Measurements from ENCODE around the gene HEXD. TPM values are rescaled to one million over a fixed set of nuclear protein-coding genes. Genes with fewer than 3 reads are reported as not detected.
"Not testable (repeated sequence)": the region's sequence is repeated elsewhere in the genome, so short reads cannot be mapped to it uniquely, and the experiment has no call there.

The HEXD gene
- total and polyA plus RNA-seq, 8 donors: 25.9 to 275 (median 39.5) TPM

DNA sequence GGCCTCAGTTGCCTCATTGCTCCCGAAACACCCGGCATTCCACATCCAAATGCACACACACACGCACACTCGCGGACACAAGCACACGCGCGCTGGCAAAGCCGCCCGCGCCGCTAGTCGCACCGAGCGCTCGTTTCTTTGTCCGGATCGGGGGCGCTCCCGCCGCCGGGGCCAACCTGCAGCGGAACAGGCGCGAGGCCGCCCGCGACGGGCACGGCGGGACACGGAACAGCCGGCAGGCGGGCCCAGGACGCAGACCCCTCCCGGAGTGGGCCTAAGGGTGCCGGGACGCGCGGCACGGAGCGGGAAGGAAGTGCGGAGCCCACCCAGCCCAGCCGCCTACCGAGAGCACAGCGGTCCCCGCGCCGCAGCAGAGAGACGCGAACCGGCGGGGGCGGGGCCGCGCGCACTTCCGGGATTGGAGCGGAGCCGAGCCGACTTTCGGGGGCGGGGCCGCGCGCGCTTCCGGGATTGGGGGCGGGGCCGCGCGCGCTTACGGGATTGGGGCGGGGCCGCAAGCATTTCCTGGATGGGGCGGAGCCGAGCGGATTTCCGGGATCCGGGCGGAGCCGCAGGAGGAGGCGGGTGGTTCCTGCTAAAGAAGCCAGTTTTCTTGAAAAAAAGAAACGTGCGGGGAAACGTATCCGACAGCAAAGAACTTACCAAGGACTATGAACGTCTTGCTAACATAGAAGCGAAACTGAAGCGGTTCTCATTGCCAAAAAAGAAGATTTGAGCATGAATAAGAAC is 32.4 kb downstream of the HEXD start, which contains the start of gene CYBC1:
TSS of gene CYBC1 (minus strand) at position 396 of the 750 bp plus-strand sequence. CDS start 1,498 bp downstream, outside the sequence.
- Histone ChIP-seq H3K4me3 (peak within 1 kb of the TSS; percentile 72 to 99 (median 90)), H3K27ac (peak within 1 kb of the TSS; percentile 68 to 91 (median 85)), H3K9me3 (no peaks in the 10 kb centered on the region), H3K4me1 (peaks cover 7 to 28% (median 17%) of the 10 kb centered on the region in 3 donors), H3K36me3 (no peaks in the 10 kb centered on the region), H3K27me3 (no peaks in the 10 kb centered on the region)
- peak; percentile 96 to 97 (median 96) for ATAC-seq
- peak; percentile 89 to 99 (median 94) for DNase-seq
- TF ChIP-seq, protein P1, sequence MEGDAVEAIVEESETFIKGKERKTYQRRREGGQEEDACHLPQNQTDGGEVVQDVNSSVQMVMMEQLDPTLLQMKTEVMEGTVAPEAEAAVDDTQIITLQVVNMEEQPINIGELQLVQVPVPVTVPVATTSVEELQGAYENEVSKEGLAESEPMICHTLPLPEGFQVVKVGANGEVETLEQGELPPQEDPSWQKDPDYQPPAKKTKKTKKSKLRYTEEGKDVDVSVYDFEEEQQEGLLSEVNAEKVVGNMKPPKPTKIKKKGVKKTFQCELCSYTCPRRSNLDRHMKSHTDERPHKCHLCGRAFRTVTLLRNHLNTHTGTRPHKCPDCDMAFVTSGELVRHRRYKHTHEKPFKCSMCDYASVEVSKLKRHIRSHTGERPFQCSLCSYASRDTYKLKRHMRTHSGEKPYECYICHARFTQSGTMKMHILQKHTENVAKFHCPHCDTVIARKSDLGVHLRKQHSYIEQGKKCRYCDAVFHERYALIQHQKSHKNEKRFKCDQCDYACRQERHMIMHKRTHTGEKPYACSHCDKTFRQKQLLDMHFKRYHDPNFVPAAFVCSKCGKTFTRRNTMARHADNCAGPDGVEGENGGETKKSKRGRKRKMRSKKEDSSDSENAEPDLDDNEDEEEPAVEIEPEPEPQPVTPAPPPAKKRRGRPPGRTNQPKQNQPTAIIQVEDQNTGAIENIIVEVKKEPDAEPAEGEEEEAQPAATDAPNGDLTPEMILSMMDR (IDR thresholded peaks at IDR 0.05): no peak
- intact Hi-C loops (cut with DNase I): no loop called here
- WGBS, 2 donors: 0% methylated on average over 78 to 91 of the region's 91 CpGs
- FAIRE-seq: no peak

DNA sequence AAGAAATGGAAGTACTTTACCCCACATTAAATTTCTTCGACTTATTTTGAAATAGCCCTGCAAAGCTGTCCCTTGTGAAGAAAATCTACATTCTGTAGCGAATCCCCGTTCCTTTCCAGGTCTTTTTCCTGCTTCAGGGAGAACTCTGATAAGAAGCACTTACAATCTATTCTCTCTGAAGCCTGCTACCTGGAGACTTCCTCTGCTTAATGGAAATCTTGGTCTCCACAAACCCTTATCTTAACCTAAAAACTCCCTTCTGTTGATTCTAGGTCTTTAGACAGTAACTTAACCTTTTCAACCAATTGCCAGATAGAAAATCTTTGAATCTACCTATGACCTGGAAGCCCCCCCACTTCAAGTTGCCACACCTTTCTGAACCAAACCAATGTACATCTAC is 34.0 kb downstream of the HEXD start:
- peak overlapping the region in 2 of 4 donors; percentile 90 to 91 for H3K27ac ChIP-seq
- no peak for ATAC-seq

DNA sequence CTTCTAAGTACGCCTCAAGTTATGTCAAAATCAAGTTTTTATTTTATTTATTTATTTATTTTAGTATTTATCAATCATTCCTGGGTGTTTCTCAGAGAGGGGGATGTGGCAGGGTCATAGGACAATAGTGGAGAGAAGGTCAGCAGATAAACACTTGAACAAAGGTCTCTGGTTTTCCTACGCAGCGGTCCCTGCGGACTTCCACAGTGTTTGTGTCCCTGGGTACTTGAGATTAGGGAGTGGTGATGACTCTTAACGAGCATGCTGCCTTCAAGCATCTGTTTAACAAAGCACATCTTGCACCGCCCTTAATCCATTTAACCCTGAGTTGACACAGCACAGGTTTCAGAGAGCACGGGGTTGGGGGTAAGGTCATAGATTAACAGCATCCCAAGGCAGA is 35.0 kb downstream of the HEXD start:
- DNase-seq: peak in 1 of 6 donors; percentile 5
- FAIRE-seq; H3K9me3 ChIP-seq; ATAC-seq; H3K27me3 ChIP-seq; H3K27ac ChIP-seq; H3K36me3 ChIP-seq; H3K4me3 ChIP-seq; intact Hi-C loops (cut with DNase I): not testable (repeated sequence)
- H3K4me1 ChIP-seq: peaks cover 19 to 34% (median 22%) of the 10 kb centered on the region in 3 donors
- WGBS, 2 donors: 79 to 85% methylated on average over 7 of the region's 7 CpGs

More for the DNA sequence above, 34.0 kb downstream of the HEXD start:
- H3K9me3 ChIP-seq: no peaks in the 10 kb centered on the region
- H3K27me3 ChIP-seq: no peaks in the 10 kb centered on the region
- peaks cover 13 to 27% (median 17%) of the 10 kb centered on the region in 3 donors for H3K4me1 ChIP-seq
- DNase-seq (no peak), FAIRE-seq (no peak)
- no peaks in the 10 kb centered on the region for H3K36me3 ChIP-seq
- 94 to 99% methylated on average over 3 of the region's 3 CpGs for WGBS, 2 donors
- H3K4me3 ChIP-seq: no peak overlapping the region
- intact Hi-C loops (cut with DNase I): no loop called here
- TF ChIP-seq, protein P1 (IDR thresholded peaks at IDR 0.05): no peak

DNA sequence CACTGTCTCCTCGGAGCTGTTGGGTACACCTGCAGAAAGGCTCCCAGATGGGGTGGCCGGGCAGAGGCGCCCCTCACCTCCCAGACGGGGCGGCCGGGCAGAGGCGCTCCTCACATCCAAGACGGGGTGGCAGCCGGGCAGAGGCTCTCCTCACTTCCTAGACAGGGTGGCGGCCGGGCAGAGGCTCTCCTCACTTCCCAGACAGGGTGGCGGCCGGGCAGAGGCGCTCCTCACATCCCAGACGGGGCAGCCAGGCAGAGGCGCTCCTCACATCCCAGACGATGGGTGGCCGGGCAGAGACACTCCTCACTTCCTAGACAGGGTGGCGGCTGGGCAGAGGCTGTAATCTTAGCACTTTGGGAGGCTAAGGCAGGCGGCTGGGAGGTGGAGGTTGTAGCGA is 35.6 kb downstream of the HEXD start:
- intact Hi-C loops (cut with DNase I); ATAC-seq; H3K36me3 ChIP-seq; H3K4me3 ChIP-seq; H3K27me3 ChIP-seq; FAIRE-seq; H3K27ac ChIP-seq; H3K9me3 ChIP-seq: not testable (repeated sequence)
- WGBS, 2 donors: 95% methylated on average over 21 of the region's 21 CpGs
- H3K4me1 ChIP-seq: peaks cover 19 to 34% (median 22%) of the 10 kb centered on the region in 3 donors
- peak in 1 of 6 donors; percentile 47 for DNase-seq

DNA sequence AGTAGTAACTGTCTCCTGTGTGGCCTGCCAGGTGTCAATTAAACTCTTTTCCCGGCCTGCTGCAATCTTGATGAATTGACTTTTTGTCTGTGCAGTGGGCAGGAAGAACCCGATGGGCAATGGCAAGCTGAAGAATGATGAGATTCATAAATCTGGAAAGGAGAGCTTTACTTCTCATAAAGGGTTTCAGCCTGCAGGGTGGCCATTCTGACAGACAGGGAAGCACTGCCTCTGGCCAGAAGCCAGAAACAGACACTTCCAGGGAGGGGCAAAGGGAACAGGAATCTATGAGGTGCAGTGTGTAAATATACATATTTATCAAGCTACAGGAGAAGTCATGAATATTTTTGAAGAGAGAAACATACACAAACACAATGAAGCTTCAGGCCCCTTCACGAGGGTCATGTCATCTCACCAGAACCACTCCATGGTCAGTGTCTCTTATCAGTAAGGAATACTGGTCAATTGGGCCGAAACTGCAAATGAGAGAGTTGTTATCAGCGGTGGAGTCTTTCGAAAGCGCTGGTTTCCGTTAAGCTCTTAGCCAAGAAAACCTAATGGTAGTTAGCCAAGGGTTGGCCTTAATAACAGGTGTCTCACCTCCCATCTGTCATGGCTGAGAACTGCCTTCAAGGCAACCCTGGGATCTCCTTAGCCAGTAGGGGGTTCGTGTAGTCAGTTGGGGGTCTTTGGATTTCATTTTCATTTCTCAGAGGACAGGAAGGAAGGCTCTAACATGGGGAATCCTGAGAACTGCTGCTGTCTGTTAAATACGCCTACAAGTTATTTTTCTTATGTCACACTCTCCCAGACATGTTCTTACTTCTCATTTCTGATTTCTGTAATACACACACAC is 39.2 kb downstream of the HEXD start:
- no peaks in the 10 kb centered on the region for H3K36me3 ChIP-seq
- peak overlapping the region; percentile 100 for H3K27ac ChIP-seq
- peak in 3 of 4 donors; percentile 14 to 25 (median 24) for ATAC-seq
- H3K4me1 ChIP-seq: peaks cover 5 to 34% (median 26%) of the 10 kb centered on the region in 3 donors
- no peaks in the 10 kb centered on the region for H3K27me3 ChIP-seq
- TF ChIP-seq, protein P1 (IDR thresholded peaks at IDR 0.05): no peak
- H3K4me3 ChIP-seq: peak overlapping the region in 2 of 4 donors; percentile 79 to 87
- peak in 2 of 6 donors; percentile 40 to 62 for DNase-seq
- FAIRE-seq: no peak
- 21 to 22% methylated on average over 10 of the region's 10 CpGs for WGBS, 2 donors
- H3K9me3 ChIP-seq: no peaks in the 10 kb centered on the region
- intact Hi-C loops (cut with DNase I): no loop called here

Data from pancreas (tissue), 10 donors.